H1 (cell line): ENCODE results near the gene C14orf132. TPM values are rescaled to one million over a fixed set of nuclear protein-coding genes. Genes with fewer than 3 reads are reported as not detected.

Source experiments
- GTF2F1 ChIP-seq: IDR thresholded peaks from 2 replicates; pipeline ENCODE4 v1.6.1; 2012; ENCODE audit warnings: low read depth, low read length, improper control_type of control experiment, borderline replicate concordance
- KDM5A ChIP-seq: fragments of 200-600 bp; IDR thresholded peaks from 2 replicates; pipeline ENCODE4 v1.7.1; 2012; ENCODE audit warnings: mild to moderate bottlenecking, low read length, inconsistent platforms, mixed read lengths
- MAFK ChIP-seq: IDR thresholded peaks from 2 replicates; pipeline ENCODE4 v1.6.1; 2012; ENCODE audit warnings: low read depth, mild to moderate bottlenecking, improper control_type of control experiment, low read length
- SIN3A ChIP-seq, 2 experiments: IDR thresholded peaks in 1 of 2; conservative IDR thresholded peaks in 1 of 2; 2 replicates each; pipeline ENCODE4 v1.6.1; 2011 to 2012; ENCODE audit warnings: low read length in 2 of 2, improper control_type of control experiment in 1 of 2, low read depth in 1 of 2, mild to moderate bottlenecking in 1 of 2
- SIRT6 ChIP-seq: IDR thresholded peaks from one replicate; pipeline ENCODE4 v1.7.1; 2012; ENCODE audit warnings: low read length, inconsistent platforms
- polyA plus RNA-seq, 7 experiments: library from polyadenylated mRNA; depleted of rRNA in 3 of 7; stranded (reverse) in 5 of 7; unstranded in 2 of 7; fragments of >200 nt in 5 of 7; fragments of 200-250 nt in 2 of 7; gene quantifications; 1 replicate in 5 of 7; 2 replicates in 1 of 7; 4 replicates in 1 of 7; pipeline versions ENCODE4 v1.2.1 to v1.2.3, GENCODE V29; 2011 to 2013; ENCODE audit warnings: missing spikeins in 2 of 7, mixed read lengths in 2 of 7
- total RNA-seq: library from RNA; stranded (reverse); fragmentation: NEBNext Ultra II Directional; extraction: Animal tissue kit (Norgen Biotek cat#: 25700); gene quantifications from 2 replicates; pipeline ENCODE4 v1.2.1, GENCODE V29; 2021

Gene C14orf132
- total and polyA plus RNA-seq, 2 of the 8 experiments (the other 6 are each of a cell fraction or from before 2014, with no cell fraction given), result 11.7 to 32.5 TPM

GRCh38 chr14:96088481-96088880 is 49.3 kb downstream of the C14orf132 start (continued):
- TF ChIP-seq KDM5A (no peak), GTF2F1 (no peak), SIRT6 (no peak), MAFK (no peak), SIN3A (conservative IDR thresholded peaks at IDR 0.05 in 1 of 2, IDR thresholded peaks at IDR 0.05 in 1 of 2; ENCODE audit: low read depth in 1 of 2, low read length in 2 of 2) (no peak)
